GM15510 (cell line): ENCODE results near the gene FNDC3B.

Source experiments
- POLR2A ChIP-seq: IDR thresholded peaks from 3 replicates; pipeline ENCODE4 v1.6.1; 2011; ENCODE audit warnings: borderline replicate concordance; ENCODE audit not compliant: insufficient read length; ENCODE audit errors: extremely low read depth

Gene FNDC3B

GRCh38 chr3:172158741-172159140 is 119.4 kb downstream of the FNDC3B start:
- no peak for TF ChIP-seq POLR2A

- TF ChIP-seq POLR2A: no peak
Observed at GRCh38 chr3:172159376-172159775, 120.0 kb downstream of the FNDC3B start.

DNA sequence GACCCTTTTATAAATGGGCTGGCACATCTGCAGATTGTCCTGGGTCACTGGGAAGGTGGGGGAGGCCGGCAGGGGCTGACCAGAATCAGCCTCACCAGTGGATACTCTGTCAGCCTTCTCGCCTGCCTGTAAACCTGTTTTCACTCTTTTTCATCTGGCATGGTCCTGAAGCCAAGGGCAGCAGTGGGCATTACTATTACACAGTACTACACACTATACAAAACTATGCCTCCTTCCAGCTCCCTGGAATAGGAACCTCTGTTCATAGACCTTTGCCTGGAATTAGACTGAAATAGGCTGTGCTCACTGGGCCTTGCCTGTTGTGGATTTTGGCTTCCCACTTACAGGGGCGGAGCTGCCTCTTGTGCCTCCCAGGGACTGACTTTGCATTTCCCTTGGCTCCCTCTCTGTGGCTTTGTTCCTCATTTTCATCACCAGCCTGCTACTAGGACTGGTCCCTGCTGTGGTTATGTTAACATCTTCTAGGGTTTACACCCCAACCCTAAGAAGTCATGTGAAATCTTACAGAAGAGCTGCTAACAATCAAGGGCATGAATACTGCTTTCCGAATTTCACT is 120.7 kb downstream of the FNDC3B start:
- TF ChIP-seq POLR2A: no peak

DNA sequence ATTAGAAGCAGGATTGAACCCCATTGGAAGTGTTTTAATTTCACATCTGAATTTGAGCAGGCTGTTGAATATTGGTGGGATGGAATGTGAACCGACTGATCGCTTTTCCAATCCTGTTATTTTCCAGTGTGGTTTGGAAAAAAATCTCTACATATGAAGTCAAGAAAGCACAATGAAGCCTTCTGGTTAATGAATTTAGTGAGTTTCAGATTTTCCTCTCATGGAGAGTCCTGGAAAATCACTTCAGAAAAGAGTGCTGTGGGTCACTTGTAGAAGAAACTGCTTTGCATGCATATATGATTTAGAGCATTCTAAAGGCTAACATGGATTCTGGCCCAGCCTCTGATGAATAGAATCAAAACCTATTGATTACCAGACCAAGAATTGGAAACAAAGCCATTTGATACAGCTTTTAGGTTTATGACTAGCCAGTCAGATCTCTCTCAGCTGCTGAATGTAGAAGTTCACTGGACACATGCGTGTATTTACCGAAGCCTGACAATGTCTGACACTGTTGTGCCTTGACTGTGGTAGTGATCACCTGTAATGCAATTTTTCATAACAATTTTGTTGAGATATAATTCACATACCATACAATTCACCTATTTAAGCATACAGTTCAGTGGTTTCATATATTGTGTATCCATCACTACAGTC is 121.9 kb downstream of the FNDC3B start:
- no peak for TF ChIP-seq POLR2A

DNA sequence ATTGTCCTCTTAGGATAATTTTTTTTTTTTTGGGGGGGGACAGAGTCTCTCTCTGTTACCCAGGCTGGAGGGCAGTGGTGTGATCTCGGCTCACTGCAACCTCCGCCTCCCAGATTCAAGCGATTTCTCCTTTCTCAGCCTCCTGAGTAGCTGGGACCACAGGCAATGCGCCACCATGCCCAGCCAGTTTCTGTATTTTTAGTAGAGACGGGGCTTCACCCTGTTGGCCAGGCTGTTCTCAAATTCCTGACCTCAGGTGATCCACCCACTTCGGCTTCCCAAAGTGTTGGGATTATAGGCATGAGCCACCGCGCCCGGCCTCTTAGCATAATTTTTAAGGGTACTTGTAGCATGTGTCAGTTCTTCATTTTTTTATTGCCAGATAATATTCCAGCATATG is 122.6 kb downstream of the FNDC3B start:
- no peak for TF ChIP-seq POLR2A

GRCh38 chr3:172163320-172163719 is 123.9 kb downstream of the FNDC3B start:
- no peak for TF ChIP-seq POLR2A

DNA sequence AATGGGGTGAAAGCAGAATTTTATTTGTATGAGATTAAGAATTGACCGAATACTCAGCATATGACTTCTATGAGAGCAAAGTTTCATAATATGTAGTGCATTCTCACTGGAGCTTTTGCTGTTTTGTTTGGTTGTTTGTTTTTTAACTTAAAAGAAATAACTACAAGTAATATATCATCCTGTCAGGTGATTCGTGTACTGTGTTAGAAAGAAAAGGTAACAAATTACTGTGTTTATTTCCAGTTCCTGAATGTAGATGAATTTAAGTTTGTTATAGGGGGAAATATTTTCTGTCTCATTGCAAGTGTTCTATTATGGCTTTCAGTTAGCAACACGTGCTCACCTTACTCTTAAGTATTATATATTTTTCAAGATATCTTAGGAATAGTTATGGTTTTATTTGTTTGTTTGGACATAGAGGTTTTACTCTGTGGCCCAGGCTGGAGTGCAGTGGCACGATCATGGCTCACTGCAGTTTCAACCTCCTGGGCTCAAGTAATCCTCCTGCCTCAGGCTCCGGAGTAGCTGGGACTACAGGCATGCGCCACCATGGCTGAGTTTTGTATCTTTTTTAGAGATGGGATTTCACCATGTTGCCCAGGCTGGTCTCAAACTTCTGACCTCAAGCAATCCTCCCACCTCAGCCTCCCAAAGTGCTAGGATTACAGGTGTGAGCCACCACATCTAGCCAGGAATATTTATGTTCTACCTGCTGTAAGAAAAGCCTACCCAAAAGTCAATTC is 125.4 kb downstream of the FNDC3B start:
- TF ChIP-seq POLR2A: no peak

DNA sequence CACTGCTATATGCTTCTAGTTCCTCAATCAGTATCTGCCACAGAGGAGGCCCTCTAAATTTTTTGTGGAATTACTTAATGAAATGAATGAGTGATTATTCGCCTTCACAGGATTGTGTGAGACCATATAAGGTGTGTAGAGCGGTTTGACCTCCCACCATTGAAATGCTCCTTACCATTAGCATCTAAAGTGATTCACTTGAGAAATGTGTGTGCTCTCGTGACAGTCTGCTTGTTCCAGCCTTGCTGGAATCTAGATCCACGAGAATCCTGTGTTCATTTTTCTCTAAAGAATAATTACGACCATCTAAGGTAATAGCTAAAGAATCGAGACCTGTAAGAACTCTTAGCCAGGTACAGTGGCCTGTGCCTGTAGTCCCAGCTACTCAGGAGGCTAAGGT is 126.9 kb downstream of the FNDC3B start:
- TF ChIP-seq POLR2A: no peak

DNA sequence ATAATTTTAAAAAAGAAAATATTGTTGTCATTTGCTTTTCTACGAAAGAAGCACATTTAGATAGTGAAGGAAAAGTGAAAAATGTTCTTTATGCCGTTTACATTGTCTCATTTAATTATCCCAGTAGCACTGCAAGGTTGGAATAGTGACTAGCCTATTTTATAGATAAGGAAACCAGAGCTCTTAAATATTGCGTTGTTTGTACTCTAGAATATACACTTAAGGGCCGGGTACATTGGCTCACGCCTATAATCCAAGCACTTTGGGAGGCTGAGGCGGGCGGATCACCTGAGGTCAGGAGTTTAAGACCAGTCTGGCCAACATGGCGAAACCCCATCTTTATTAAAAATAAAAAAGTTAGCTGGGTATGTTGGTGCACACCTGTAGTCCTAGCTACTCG is 127.5 kb downstream of the FNDC3B start:
- no peak for TF ChIP-seq POLR2A

- TF ChIP-seq POLR2A: no peak
Observed at GRCh38 chr3:172167892-172168648, 128.7 kb downstream of the FNDC3B start.

- no peak for TF ChIP-seq POLR2A
Observed at GRCh38 chr3:172170073-172170709, 130.8 kb downstream of the FNDC3B start.

DNA sequence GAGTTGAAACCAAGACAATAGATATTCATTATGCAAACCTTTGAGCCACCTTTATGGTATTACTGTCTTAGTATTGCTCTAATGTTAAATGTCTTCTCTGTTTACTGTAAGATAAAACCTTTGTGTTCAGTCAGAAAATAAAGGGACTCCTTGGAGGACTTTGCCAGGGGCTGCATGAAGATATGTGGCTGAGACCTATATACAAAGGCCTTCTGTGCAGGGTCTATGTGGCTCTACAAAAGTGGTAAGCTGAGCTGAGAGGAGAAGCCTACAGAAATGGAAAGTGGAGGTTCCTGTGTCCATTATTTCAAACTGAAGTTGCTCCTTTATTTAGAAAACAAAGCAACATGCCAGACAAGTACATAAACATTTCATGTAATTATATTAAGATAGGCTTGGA is 131.5 kb downstream of the FNDC3B start:
- TF ChIP-seq POLR2A: no peak

- TF ChIP-seq POLR2A: no peak
Observed at GRCh38 chr3:172171396-172172075, 132.2 kb downstream of the FNDC3B start.
